SK-N-SH (cell line): ENCODE results near the gene BUD23.

ENCODE experiments used
- GABPA ChIP-seq: IDR thresholded peaks from 2 replicates; pipeline ENCODE4 v1.4.0; 2012; ENCODE audit warnings: low read depth, mild to moderate bottlenecking
- MXI1 ChIP-seq: IDR thresholded peaks from 2 replicates; pipeline ENCODE4 v1.6.1; 2012; ENCODE audit warnings: mild to moderate bottlenecking, low read depth, low read length, improper control_type of control experiment
- POLR2AphosphoS5 ChIP-seq: IDR thresholded peaks from 2 replicates; pipeline ENCODE4 v1.6.1; 2012; ENCODE audit warnings: low read depth, low read length
- RAD21 ChIP-seq: IDR thresholded peaks from 2 replicates; pipeline ENCODE4 v1.6.1; 2012; ENCODE audit warnings: mild to moderate bottlenecking, low read length
- TCF12 ChIP-seq: IDR thresholded peaks from 2 replicates; pipeline ENCODE4 v1.4.0; 2012
- TF ChIP-seq, protein P1 (sequence below): IDR thresholded peaks from 2 replicates; pipeline ENCODE4 v1.4.0; 2012; ENCODE audit warnings: low read depth
- TF ChIP-seq, protein P2 (sequence below): IDR thresholded peaks from 2 replicates; pipeline ENCODE4; 2012
- TF ChIP-seq, protein P3 (sequence below): fragments of 200-600 bp; sonication (generic); IDR thresholded peaks from 2 replicates; pipeline ENCODE4 v1.6.1; 2017; ENCODE audit warnings: antibody characterized with exemption, mild to moderate bottlenecking, moderate library complexity
- TF ChIP-seq, protein P4 (sequence below): fragments of 150-350 bp; IDR thresholded peaks from 2 replicates; pipeline ENCODE4 v1.6.1; 2017; ENCODE audit warnings: antibody characterized with exemption, low read length, low read depth, borderline replicate concordance

DNA sequence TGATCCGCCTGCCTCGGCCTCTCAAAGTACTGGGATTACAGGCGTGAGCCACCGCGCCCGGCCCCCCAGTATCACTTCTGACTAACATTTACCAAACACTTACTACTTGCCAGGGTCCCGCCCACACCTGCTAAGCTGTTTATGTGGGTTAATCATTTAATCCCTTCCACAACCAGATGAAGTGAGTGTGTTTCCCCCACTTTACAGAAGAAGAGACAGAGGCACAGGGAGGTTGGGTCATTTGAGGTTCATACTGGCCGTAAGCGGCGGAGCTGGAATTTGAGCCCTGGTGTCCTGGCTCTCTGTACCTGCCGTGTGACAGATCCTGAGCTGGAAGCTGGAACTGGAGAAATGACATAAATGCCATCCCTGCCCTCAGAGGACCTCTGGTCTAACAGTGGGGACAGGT lies 30.9 kb upstream of the BUD23 start:
- TF ChIP-seq, protein P1, sequence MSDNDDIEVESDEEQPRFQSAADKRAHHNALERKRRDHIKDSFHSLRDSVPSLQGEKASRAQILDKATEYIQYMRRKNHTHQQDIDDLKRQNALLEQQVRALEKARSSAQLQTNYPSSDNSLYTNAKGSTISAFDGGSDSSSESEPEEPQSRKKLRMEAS = no peak
- TF ChIP-seq, protein P2, sequence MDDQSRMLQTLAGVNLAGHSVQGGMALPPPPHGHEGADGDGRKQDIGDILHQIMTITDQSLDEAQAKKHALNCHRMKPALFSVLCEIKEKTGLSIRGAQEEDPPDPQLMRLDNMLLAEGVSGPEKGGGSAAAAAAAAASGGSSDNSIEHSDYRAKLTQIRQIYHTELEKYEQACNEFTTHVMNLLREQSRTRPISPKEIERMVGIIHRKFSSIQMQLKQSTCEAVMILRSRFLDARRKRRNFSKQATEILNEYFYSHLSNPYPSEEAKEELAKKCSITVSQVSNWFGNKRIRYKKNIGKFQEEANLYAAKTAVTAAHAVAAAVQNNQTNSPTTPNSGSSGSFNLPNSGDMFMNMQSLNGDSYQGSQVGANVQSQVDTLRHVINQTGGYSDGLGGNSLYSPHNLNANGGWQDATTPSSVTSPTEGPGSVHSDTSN = no peak
- TF ChIP-seq, protein P3, sequence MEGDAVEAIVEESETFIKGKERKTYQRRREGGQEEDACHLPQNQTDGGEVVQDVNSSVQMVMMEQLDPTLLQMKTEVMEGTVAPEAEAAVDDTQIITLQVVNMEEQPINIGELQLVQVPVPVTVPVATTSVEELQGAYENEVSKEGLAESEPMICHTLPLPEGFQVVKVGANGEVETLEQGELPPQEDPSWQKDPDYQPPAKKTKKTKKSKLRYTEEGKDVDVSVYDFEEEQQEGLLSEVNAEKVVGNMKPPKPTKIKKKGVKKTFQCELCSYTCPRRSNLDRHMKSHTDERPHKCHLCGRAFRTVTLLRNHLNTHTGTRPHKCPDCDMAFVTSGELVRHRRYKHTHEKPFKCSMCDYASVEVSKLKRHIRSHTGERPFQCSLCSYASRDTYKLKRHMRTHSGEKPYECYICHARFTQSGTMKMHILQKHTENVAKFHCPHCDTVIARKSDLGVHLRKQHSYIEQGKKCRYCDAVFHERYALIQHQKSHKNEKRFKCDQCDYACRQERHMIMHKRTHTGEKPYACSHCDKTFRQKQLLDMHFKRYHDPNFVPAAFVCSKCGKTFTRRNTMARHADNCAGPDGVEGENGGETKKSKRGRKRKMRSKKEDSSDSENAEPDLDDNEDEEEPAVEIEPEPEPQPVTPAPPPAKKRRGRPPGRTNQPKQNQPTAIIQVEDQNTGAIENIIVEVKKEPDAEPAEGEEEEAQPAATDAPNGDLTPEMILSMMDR = no peak
- TF ChIP-seq RAD21 (no peak), POLR2AphosphoS5 (no peak), TCF12 (no peak), GABPA (no peak), MXI1 (no peak)
- TF ChIP-seq, protein P4, sequence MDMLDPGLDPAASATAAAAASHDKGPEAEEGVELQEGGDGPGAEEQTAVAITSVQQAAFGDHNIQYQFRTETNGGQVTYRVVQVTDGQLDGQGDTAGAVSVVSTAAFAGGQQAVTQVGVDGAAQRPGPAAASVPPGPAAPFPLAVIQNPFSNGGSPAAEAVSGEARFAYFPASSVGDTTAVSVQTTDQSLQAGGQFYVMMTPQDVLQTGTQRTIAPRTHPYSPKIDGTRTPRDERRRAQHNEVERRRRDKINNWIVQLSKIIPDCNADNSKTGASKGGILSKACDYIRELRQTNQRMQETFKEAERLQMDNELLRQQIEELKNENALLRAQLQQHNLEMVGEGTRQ = no peak
